HG02623 (cell line): Measurements from ENCODE around the gene TKFC.
"Not testable (repeated sequence)": the region's sequence is repeated elsewhere in the genome, so short reads cannot be mapped to it uniquely, and the experiment has no call there.

Experiments used
- ATAC-seq: cut with Tn5 transposase; IDR thresholded peaks from one replicate; pipeline ENCODE4 v1.9.1; 2021; ENCODE audit warnings: moderate library complexity; ENCODE audit not compliant: unreplicated experiment

TKFC gene

GRCh38 chr11:61367406-61367805 is 34.4 kb downstream of the TKFC start:
- no peak for ATAC-seq

DNA sequence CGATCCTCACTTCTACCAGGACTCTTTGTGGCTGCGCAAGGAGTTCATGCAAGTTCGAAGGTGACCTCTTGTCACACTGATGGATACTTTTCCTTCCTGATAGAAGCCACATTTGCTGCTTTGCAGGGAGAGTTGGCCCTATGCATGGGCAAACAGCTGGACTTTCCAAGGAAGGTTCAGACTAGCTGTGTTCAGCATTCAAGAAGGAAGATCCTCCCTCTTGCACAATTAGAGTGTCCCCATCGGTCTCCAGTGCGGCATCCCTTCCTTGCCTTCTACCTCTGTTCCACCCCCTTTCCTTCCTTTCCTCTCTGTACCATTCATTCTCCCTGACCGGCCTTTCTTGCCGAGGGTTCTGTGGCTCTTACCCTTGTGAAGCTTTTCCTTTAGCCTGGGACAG is 35.6 kb downstream of the TKFC start:
- no peak for ATAC-seq

GRCh38 chr11:61369372-61370348 is 36.6 kb downstream of the TKFC start:
- ATAC-seq = no peak

DNA sequence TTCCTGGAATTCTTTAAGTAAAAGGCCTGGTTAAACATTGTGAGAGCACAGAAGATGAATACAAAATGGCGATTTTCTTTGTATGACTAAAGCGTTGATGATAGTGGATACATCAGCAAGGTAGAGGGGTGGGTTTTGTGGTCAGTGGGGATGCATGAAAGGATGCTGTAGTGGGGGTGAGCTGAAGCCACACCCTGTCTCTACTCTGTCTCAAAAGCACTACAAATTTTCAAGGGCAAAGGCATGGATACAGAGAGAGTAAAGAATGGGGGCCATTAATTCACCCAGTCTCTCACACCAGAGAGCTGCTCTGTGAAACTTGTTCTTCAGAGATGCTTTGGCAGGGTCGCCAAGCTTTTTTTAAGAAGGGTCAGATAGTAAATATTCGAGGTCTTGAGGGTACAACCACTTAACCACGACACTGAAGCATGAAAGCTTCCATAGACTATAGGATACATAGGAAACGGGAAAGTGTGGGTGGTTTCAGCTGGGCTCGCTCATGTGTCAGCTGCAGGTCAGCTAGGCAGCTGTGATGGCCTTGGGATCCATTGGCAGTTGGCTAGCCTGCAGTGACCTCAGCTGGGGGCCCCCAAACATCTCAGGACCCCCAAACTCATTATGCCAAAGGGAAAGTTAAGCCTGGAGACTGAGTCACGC is 37.4 kb downstream of the TKFC start:
- no peak for ATAC-seq

DNA sequence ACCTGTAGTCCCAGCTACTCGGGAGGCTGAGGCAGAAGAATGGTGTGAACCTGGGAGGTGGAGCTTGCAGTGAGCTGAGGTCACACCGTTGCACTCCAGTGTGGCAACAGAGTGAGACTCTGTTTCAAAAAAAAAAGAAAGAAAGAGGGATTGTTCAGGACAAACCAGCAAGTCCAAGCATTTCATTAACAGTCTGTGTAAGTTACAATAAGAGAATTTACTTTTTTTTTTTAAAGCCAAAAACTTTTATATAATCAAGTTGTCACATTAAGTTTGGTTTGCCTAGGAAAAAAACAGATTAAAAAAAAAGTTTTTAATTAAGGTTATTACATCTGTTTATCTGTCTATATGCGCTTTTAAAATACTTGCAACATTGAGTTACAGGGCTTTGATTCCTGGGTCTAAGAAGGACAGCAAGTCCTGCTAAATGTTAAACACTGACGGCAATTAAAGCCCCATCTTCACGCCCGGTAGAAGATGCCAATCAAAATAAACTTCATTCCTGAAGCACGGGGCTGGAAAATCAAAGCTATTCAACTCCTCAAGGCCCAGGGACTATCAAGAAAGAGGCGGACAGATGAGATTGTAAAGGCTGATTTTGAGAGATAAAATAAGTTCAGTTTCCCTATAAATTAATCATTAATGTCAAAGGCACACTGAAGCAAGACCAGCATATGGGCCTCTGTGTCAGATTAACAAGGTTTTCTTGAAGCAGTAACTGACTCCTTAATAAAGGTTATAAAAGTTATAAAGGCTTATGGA is 39.8 kb downstream of the TKFC start:
- ATAC-seq = no peak

DNA sequence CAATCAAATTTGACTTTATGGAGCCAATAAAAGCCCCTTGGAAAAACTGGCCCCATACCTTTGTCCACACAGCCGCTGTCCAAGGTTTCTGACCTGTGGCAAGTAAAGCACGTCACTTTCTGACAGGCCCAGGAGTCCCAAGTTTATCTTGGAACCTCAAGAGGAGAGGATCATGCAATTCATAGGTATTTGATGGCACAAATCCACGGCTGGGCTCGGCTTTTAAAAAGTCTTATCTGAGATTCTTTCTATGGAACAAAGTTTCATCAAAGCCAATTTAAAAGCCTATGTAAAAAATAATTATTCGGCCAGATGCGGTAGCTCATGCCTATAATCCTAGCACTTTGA is 42.7 kb downstream of the TKFC start:
- ATAC-seq = no peak

- ATAC-seq = no peak
Observed at GRCh38 chr11:61377461-61378160, 44.6 kb downstream of the TKFC start.

- ATAC-seq = no peak
Observed at GRCh38 chr11:61378713-61379313, 45.8 kb downstream of the TKFC start.

GRCh38 chr11:61380884-61381283 is 47.9 kb downstream of the TKFC start:
- ATAC-seq = no peak

DNA sequence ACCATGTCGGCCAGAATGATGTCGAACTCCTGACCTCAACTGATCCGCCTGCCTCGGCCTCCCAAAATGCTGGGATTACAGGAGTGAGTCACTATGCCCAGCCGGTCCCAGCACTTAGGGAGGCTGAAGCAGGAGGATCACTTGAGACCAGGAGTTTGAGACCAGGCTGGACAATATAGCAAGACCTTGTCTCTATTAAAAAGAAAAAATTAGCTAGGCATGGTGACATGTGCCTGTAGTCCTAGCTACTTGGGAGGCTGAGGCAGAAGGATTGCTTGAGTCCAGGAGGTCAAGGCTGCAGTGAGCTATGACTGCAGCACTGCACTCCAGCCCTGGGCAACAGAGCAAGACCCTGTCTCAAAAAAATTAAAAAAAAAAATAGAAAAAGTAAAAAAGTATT is 50.8 kb downstream of the TKFC start:
- ATAC-seq = not testable (repeated sequence)

DNA sequence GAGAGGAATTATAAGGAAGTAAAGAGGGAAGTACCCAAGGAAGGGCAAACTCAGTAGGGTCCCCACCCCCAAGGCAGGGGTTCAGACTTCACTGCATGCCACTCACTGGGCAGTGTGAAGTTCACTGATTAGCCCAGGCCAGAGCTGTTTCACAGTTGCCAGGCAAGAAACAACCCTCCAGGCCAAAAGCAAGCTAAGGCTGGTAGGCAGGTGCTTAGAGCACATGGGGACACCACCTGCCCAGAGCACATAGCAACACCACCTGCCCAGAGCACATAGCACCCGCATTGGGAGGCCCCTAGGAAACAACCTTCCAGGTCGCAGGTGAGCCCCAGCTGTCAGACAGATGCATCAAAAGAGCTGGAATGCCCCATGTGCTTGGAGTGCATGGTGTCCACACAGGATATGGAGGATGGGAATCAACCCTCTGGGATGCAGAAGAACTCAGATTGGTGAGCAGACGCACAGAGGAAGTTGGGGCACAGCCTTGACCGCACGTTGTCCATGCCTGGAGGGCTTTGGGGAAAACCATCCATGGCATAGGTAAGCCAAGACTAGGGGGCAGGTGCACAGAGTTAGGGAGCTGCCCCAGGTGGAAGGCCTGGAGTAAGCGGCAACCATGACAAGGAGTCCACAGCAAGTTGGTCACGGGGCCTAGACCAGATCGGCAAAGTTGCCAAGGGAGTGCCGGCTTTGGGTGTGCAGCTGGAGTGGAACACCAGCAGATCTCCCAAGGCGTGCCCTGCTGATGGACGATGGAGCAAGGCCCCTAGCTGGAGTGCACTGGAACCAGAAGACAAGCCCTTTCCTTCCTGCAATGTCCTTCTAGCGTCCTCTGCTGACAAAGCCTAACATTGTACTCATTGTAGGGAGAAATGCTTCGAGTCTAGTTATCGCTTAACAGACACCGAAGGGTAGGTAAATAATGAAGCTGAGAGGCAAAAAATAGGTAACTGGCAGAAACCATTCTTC is 51.5 kb downstream of the TKFC start:
- no peak for ATAC-seq

DNA sequence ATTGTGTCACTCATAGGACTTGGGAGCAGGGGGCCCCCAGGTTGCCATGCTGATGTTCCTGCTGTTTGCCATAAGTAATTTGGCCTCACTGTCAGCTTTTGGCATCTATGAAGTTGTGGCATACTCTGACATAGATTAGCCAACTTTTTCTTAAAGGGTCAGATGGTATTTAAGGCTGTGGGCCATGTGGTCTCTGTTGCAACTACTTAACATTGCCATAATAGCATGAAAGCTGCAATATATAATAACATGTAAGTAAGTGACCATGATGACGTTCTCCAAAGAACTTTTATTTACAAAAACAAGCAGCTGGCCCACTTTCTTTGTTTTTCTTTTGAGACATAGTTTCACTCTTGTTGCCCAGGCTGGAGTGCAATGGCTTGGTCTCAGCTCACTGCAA is 57.1 kb downstream of the TKFC start:
- no peak for ATAC-seq

DNA sequence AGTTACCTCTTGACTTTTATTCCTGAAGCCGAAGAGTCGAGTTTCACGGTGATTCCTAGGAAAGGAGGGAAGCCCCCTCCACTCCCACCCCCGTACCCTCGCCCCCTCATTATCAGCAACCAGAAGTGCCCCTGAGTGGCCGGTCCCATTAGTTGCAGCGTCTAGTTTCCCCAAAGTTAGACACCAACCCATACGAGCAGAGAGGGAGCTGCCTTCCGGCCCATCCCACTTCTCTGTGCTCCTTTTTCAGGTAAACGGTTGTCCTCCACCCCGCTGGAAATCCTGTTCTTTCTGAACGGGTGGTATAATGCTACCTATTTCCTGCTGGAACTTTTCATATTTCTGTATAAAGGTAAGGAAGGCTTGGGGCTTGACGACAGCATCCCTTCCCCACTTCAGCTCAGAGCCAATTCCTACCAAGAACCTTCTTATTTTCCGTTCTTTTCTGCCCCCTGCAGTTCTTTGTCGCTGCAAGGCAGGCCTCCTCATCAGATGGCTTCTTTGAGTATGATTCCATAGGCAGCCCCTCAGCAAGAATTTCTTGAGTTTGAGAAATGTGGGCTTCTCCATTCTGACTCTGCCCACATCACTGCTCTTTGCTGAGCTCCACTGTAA is 60.1 kb downstream of the TKFC start:
- ATAC-seq = no peak
